GM19240 (cell line): ENCODE results near the gene TAF6.

Source experiments
- DNase-seq: peaks from one replicate; pipeline ENCODE4 v3.0.0; 2011; ENCODE audit warnings: low spot score; ENCODE audit not compliant: insufficient read length

Gene TAF6

GRCh38 chr7:100074841-100075240 lies 44.3 kb downstream of the TAF6 start:
- DNase-seq, result no peak

GRCh38 chr7:100072462-100072861 lies 46.7 kb downstream of the TAF6 start:
- DNase-seq, result no peak

GRCh38 chr7:100071018-100071723 lies 48.0 kb downstream of the TAF6 start:
- DNase-seq, result no peak

DNA sequence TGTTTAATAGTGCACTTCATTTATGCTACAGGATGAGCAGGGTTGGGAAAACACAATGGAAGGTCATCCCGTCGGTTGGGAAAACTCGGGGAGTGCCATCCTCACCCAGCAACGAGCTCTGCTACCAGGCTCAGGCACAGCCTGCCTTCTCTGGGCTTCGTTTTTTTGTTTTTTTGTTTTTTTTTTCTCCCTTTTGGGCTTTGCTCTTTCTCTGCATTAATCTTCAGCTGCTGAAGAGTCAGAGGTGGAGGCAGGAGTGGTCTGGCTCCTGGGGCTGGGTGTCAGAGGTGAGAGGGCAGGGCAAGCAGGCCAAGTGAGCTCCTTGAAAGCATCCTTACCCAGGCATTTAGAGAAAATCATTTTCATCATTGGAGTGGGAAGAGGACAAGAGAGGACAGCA lies 49.2 kb downstream of the TAF6 start:
- DNase-seq, result no peak

- DNase-seq, result no peak
Observed at GRCh38 chr7:100066953-100067352, 52.2 kb downstream of the TAF6 start.

GRCh38 chr7:100065452-100066186 lies 53.5 kb downstream of the TAF6 start:
- no peak for DNase-seq

GRCh38 chr7:100064162-100064561 lies 55.0 kb downstream of the TAF6 start:
- no peak for DNase-seq

DNA sequence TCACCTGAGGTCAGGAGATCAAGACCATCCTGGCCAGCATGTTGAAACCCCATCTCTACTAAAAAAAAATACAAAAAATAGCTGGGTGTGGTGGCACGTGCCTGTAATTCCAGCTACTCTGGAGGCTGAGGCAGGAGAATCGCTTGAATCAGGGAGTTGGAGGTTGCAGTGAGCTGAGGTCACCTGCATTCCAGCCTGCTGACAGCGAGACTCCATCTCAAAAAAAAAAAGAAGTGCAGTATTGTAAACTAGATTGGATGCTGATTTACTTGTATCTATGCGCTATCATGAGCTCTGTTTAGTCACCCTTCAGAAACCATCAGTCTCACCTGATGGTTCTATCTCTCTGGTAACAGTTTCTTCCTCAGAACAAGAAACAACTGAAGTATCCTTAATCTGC lies 55.8 kb downstream of the TAF6 start:
- DNase-seq, result no peak

GRCh38 chr7:100061518-100062193 lies 57.5 kb downstream of the TAF6 start:
- DNase-seq, result no peak

- no peak for DNase-seq
Observed at GRCh38 chr7:100059251-100059739, 59.9 kb downstream of the TAF6 start.
